Measurements from ENCODE around the gene GANC. TPM values are rescaled to one million over a fixed set of nuclear protein-coding genes. Genes with fewer than 3 reads are reported as not detected.

Gene GANC
- total RNA-seq, 6 donors from 2014 or later: 67.3 to 295 (median 99.8) TPM

DNA sequence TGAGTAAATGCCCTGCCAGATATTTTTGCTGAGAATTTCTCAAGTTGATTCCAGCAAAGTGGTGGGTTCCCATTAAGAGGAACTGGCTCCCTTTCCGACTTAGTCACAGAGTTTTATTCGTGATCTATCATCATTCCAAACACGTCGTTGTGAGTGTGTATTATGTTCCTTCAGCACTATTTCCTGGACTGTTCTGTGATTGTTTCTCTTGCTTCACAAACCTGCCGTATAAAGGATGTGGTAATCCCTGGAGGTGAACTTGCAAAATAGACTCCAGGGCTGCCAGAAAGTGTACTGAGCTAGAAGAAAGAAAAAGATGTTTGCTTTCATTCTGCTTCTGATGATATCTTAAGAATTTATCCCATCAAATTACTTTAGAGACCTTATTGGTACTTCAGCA, 71.8 kb downstream of the GANC start:
- Histone ChIP-seq H3K4me1 (no peaks in the 10 kb centered on the region), H3K27ac (no peak overlapping the region), H3K4me3 (no peak overlapping the region), H3K9me3 (no peaks in the 10 kb centered on the region), H3K27me3 (no peaks in the 10 kb centered on the region), H3K36me3 (peaks cover 27 to 48% (median 35%) of the 10 kb centered on the region in 4 donors)
- DNase-seq (no peak), ATAC-seq (ENCODE audit: low FRiP score in 2 of 2) (peak in 1 of 2 donors; percentile 60)
- 41 to 52% methylated on average over 5 of the region's 5 CpGs for WGBS, 2 donors
- TF ChIP-seq POLR2A (IDR thresholded peaks at IDR 0.05) (no peak), POLR2AphosphoS5 (IDR thresholded peaks at IDR 0.05) (no peak), EP300 (IDR thresholded peaks at IDR 0.05) (no peak)
- TF ChIP-seq, protein P1, sequence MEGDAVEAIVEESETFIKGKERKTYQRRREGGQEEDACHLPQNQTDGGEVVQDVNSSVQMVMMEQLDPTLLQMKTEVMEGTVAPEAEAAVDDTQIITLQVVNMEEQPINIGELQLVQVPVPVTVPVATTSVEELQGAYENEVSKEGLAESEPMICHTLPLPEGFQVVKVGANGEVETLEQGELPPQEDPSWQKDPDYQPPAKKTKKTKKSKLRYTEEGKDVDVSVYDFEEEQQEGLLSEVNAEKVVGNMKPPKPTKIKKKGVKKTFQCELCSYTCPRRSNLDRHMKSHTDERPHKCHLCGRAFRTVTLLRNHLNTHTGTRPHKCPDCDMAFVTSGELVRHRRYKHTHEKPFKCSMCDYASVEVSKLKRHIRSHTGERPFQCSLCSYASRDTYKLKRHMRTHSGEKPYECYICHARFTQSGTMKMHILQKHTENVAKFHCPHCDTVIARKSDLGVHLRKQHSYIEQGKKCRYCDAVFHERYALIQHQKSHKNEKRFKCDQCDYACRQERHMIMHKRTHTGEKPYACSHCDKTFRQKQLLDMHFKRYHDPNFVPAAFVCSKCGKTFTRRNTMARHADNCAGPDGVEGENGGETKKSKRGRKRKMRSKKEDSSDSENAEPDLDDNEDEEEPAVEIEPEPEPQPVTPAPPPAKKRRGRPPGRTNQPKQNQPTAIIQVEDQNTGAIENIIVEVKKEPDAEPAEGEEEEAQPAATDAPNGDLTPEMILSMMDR (IDR thresholded peaks at IDR 0.05): no peak

DNA sequence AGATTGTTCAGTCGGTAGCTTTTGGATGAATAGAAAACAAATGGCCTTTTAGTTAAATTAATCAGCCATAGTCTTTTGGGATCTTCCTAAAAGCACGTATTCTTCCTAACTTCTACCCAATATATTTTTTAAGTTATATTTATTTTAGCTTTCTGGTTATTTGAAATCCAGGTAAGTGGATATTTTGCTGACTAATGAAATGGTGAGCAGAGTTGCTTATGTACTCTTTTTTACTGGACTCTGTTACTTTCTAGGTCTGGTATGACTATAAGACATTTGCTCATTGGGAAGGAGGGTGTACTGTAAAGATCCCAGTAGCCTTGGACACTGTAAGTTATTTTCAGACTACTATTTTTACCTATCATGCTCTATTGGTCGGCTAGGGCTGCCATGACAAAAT, 72.5 kb downstream of the GANC start:
- no peak for ATAC-seq (ENCODE audit: low FRiP score in 2 of 2)
- Histone ChIP-seq H3K27ac (no peak overlapping the region), H3K36me3 (peaks cover 27 to 54% (median 35%) of the 10 kb centered on the region in 4 donors), H3K4me1 (no peaks in the 10 kb centered on the region), H3K27me3 (no peaks in the 10 kb centered on the region), H3K9me3 (no peaks in the 10 kb centered on the region), H3K4me3 (no peak overlapping the region)
- WGBS, 2 donors: 94 to 97% methylated on average over 3 of the region's 3 CpGs
- TF ChIP-seq EP300 (IDR thresholded peaks at IDR 0.05) (no peak), POLR2A (IDR thresholded peaks at IDR 0.05) (no peak), POLR2AphosphoS5 (IDR thresholded peaks at IDR 0.05) (no peak)
- TF ChIP-seq, protein P1 (IDR thresholded peaks at IDR 0.05): no peak
- DNase-seq: no peak

DNA sequence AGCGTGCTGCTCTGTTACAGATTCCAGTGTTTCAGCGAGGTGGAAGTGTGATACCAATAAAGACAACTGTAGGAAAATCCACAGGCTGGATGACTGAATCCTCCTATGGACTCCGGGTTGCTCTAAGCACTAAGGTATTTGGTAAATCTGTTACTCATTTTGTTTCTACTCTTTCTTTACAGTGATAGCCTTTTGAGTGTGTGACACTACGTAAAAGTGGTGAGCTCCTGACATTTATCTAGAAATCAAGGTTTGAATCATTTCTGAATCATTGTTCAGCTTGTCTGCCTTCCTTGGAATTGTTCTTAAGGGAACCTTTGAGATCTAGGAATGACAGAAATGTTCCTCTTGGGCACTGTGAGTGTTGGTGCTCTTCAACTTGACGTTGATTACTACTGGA, 75.1 kb downstream of the GANC start:
- Histone ChIP-seq H3K4me1 (no peaks in the 10 kb centered on the region), H3K27me3 (no peaks in the 10 kb centered on the region), H3K9me3 (no peaks in the 10 kb centered on the region), H3K27ac (no peak overlapping the region), H3K36me3 (peaks cover 35 to 76% (median 52%) of the 10 kb centered on the region in 4 donors), H3K4me3 (no peak overlapping the region)
- DNase-seq: no peak
- TF ChIP-seq POLR2AphosphoS5 (IDR thresholded peaks at IDR 0.05) (no peak), EP300 (IDR thresholded peaks at IDR 0.05) (no peak), POLR2A (IDR thresholded peaks at IDR 0.05) (no peak)
- TF ChIP-seq, protein P1 (IDR thresholded peaks at IDR 0.05): no peak
- WGBS, 2 donors: 91 to 94% methylated on average over 5 of the region's 5 CpGs
- ATAC-seq (ENCODE audit: low FRiP score in 2 of 2): no peak

DNA sequence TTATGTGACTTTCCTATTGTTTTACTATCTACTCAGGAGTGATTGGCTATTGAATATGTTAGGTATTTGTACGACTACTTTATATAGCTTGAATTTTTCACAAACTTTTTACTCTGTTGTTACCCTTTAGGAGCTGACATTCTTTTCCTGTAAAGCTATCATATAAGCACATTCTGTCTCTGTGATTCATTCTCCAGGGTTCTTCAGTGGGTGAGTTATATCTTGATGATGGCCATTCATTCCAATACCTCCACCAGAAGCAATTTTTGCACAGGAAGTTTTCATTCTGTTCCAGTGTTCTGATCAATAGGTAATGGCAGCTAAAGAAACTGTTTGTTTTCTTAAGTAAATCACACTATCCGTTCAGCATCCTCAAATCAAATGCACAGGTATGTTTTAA, 76.2 kb downstream of the GANC start:
- WGBS, 2 donors: 90 to 93% methylated on average over 2 of the region's 2 CpGs
- ATAC-seq (ENCODE audit: low FRiP score in 2 of 2): no peak

DNA sequence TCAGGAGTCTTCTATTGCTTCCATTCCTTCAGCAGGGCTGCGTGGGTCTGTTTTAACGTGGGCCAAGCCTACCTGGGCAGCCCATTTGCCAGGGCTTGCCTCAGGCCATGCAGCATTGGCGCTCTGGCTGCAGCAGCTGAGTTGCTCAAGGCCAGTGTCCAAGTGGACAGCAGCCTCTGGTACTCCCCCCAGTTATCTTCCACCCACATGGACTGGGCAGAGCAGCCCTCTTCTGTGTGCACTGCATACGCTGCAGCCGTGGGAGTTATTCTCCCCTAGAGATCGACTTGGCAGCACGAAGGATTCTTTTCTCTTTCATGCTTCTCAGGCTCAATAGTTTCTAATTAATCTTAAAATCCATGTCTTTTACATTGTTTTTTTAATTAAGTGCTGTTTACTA, 79.4 kb downstream of the GANC start:
- DNase-seq (no peak), ATAC-seq (ENCODE audit: low FRiP score in 2 of 2) (no peak)
- H3K9me3 ChIP-seq: no peaks in the 10 kb centered on the region
- H3K27ac ChIP-seq: no peak overlapping the region
- no peaks in the 10 kb centered on the region for H3K4me1 ChIP-seq
- no peak for TF ChIP-seq POLR2A (IDR thresholded peaks at IDR 0.05)
- TF ChIP-seq, protein P1 (IDR thresholded peaks at IDR 0.05): no peak
- TF ChIP-seq EP300 (IDR thresholded peaks at IDR 0.05): no peak
- no peak for TF ChIP-seq POLR2AphosphoS5 (IDR thresholded peaks at IDR 0.05)
- H3K27me3 ChIP-seq: no peaks in the 10 kb centered on the region
- no peak overlapping the region for H3K4me3 ChIP-seq
- WGBS, 2 donors: 96% methylated on average over 7 of the region's 7 CpGs
- peaks cover 23 to 76% (median 51%) of the 10 kb centered on the region in 4 donors for H3K36me3 ChIP-seq

More for the DNA sequence above, 76.2 kb downstream of the GANC start:
- H3K4me1 ChIP-seq: no peaks in the 10 kb centered on the region
- no peak overlapping the region for H3K4me3 ChIP-seq
- H3K36me3 ChIP-seq: peaks cover 27 to 76% (median 50%) of the 10 kb centered on the region in 4 donors
- TF ChIP-seq EP300 (IDR thresholded peaks at IDR 0.05): no peak
- TF ChIP-seq, protein P1 (IDR thresholded peaks at IDR 0.05): no peak
- no peak for TF ChIP-seq POLR2A (IDR thresholded peaks at IDR 0.05)
- no peak for TF ChIP-seq POLR2AphosphoS5 (IDR thresholded peaks at IDR 0.05)
- H3K27me3 ChIP-seq: no peaks in the 10 kb centered on the region
- DNase-seq: no peak
- no peaks in the 10 kb centered on the region for H3K9me3 ChIP-seq
- no peak overlapping the region for H3K27ac ChIP-seq

Measured in upper lobe of left lung (tissue), 6 donors.